NCI-H446 (cell line): ENCODE results near the gene TARDBP.
"Not testable (repeated sequence)": the region's sequence is repeated elsewhere in the genome, so short reads cannot be mapped to it uniquely, and the experiment has no call there.

ENCODE experiments used
- DNase-seq, 2 experiments: peaks; one replicate each; lab custom pipeline; 2025; lab: John Stamatoyannopoulos, UW

TARDBP gene

DNA sequence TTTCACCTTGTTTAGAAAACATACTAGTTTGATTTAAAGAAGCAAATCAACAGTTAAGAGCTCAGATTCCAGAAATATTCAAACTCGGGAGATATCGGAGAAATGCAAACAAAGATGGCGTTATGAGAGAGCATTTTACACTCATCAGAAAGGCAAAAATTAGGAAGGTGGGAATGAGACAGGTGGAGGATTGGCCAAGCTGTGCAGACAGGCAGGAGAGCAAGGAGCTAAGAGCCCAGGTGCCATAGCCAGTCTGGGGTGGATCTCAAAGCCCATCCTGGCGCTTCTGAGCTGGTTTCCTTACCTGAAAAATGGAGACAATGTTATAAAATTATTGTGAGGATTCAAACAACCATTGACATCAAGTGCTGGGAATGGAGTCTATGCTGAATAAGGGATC is 19.6 kb upstream of the TARDBP start:
- no peak for DNase-seq

DNA sequence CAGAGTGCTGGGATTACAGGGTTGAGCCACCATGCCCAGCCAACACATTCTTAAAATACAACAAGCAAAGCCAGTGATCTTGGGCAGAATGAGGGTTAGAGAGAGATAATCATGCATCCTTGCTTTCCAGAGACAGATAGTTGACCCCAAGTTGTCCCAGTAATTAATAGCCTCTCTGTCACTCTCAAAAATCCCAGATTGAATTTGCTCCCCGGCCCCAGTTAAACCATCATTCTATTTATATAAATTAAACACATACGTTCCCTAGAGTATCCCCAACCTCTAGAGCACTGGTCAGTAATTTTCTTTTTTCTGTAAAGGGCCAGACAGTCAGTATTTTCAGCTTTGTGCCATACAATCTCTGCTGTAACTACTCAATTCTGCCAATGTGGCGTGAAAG is 16.4 kb upstream of the TARDBP start:
- DNase-seq, result no peak

DNA sequence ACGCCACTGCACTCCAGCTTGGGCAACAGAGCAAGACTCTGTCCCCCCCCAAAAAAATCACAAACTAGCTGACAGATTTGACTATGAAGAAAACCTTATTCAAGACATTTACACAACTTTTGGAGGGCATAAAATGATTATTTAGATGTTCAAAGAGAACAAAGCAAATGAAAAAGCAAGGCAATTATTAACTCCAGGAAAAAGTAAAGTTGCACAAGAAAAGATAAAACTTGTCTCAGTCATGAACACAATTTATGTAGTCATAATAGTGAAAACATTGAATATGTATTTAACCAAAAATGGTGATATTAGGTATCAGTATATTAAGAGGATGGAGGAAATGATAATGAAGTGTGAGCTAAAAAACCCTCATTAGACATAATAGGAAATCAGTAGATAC is 11.9 kb upstream of the TARDBP start:
- DNase-seq, result no peak

DNA sequence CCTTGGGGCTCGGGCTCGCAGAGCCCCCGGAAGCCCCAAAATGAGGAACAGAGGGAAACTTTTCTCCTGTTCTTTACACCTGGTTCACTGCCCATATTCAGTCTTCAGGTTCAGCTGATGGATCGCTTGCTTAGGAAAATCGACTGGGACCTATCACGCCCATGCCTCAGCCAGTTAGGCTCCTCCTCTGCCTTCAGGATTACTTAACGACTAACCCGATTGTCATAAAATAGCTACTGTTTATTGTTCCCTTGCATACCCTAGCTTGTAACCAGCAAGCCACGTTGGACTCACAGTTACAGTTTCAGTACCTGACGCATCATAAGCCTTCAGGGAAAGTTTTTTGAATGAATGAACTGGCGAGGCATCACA is 692 bp downstream of the TARDBP start:
- DNase-seq, result no peak

DNA sequence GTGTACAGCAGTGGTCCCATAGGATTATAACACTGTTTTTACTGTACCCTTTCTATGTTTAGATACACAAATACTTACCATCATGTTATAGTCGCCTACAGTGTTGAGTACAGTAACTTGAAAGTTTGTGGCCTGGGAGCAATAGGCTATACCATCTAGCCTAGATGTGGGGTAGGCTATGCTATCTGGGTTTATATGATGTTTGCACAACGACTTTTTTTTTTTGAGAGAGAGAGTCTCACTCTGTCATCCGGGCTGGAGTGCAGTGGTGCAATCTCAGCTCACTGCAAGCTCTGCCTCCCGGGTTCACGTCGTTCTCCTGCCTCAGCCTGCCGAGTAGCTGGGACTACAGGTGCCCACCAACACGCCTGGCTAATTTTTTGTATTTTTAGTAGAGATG is 6.9 kb downstream of the TARDBP start:
- not testable (repeated sequence) for DNase-seq

DNA sequence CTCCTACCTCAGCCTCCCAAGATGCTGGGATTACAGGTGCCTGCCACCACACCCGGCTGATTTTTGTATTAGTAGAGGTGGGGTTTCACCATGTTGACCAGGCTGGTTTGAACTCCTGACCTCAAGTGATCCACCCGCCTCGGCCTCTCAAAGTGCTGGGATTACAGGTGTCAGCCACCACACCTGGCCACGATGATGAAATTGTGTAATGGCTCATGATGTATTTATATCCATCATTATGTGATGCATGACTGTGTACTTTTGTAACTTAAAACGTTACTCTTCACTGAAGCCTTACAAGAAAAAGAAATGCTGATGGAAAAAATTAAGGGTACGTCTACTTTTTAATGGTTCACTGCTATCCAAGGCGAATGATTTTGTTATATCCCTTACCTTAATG is 7.5 kb downstream of the TARDBP start:
- no peak for DNase-seq

DNA sequence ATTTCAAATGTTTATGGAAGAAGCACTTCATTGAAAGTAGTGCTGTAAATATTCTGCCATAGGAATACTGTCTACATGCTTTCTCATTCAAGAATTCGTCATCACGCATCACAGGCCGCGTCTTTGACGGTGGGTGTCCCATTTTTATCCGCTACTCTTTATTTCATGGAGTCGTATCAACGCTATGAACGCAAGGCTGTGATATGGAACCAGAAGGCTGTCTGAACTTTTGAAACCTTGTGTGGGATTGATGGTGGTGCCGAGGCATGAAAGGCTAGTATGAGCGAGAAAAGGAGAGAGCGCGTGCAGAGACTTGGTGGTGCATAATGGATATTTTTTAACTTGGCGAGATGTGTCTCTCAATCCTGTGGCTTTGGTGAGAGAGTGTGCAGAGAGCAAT is 10.7 kb downstream of the TARDBP start:
- no peak for DNase-seq

DNA sequence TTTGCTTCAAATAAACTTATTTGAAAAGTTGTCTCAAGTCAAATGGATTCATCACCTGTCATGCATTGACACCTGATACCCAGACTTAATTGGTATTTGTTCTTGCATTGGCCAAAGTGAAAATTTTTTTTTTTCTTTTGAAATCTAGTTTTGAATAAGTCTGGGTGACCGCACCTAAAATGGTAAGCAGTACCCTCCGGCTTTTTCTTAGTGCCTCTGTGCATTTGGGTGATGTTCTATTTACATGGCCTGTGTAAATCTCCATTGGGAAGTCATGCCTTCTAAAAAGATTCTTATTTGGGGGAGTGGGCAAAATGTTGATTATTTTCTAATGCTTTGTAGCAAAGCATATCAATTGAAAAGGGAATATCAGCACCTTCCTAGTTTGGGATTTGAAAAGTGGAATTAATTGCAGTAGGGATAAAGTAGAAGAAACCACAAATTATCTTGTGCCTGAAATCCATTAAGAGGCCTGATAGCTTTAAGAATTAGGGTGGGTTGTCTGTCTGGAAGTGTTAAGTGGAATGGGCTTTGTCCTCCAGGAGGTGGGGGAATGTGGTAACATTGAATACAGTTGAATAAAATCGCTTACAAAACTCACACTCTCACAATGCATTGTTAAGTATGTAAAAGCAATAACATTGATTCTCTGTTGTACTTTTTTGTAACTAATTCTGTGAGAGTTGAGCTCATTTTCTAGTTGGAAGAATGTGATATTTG is 11.9 kb downstream of the TARDBP start:
- no peak for DNase-seq

DNA sequence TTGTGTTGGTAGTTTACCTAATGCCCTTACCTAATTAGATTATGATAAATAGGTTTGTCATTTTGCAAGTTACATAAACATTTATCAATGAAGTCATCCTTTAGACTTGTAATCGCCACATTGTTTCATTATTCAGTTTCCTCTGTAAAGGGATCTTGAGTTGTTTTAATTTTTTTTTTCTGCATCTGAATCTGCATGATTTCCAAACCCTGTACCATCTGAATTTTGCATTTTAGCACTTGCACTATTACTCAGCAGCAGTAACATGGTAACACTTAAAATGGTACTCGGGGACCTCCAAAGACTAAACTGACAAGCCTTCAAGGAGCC is 12.4 kb downstream of the TARDBP start:
- no peak for DNase-seq

DNA sequence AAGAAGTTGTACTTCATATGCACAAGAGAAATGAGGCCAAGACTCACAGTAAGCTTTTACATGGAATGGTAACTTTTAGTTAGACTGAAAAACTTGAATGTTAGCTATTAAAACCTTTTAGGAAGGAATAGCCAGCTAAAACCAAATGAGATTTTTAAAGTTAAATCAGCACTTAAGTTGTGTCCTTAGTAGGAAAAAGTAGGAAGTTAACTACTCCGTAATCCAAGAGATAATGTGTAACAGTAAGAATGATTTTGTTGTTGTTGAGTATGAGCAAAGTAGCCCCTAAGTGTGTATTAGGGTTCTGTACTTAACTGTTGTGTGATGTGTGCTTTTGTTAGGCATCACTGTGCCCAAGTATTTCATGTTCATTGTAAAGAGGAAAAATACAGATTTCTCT is 13.2 kb downstream of the TARDBP start:
- no peak for DNase-seq

DNA sequence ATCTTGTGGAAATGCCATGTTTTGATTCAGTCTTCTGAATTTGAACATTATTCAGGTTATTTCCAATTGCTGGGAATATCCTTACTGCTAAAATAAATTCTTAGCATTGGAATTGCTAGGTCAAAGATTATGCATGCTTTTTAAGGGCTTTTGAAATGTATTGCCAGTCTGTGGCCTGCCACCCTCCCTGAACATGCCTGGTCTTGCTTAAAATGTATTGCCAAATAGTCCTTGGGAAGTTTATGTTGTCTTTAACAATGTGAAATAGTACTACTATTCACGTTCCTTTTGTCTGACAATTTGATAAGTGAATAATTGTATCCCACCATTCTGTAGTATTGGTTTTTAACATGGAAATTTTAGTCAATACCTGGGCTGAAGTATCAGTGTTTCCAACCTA is 13.6 kb downstream of the TARDBP start:
- DNase-seq, result no peak

DNA sequence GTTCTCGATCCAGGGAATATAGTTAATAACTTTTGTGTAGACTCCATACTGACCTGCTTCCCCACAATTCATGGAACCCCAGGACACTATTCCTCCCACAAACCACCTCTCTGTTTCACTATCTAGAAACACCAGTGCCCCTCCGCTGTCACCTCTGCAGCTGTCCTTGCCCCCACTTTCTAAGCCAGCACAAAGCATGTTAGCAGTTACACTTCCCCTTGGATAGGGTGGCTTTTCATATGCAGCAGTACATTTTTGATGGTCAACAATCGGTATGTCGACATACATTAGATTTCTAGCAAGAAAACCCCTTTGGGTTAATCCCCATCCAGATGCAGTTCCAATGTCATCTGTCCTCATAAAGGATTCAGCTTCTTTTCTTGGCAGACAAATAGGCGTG is 14.4 kb downstream of the TARDBP start:
- DNase-seq, result no peak

DNA sequence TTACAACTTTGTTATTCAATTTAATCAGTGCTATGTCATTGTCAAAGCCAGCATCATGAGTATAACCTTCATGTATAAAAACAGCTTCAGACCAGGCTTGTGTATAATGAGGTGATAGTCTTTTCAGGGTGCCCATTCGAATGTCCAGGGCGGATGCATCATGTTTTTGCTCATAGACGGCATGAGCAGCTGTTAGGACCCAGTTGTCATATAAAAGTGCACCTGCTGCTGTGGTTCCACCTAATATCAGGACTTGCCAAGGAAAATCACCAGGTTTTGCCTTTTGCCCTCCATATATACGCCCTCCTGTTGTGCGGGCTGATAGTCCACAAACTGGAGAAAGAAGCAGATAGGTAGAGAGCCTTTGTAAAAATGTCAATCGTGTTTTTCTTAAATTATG is 14.9 kb downstream of the TARDBP start:
- DNase-seq, result no peak

DNA sequence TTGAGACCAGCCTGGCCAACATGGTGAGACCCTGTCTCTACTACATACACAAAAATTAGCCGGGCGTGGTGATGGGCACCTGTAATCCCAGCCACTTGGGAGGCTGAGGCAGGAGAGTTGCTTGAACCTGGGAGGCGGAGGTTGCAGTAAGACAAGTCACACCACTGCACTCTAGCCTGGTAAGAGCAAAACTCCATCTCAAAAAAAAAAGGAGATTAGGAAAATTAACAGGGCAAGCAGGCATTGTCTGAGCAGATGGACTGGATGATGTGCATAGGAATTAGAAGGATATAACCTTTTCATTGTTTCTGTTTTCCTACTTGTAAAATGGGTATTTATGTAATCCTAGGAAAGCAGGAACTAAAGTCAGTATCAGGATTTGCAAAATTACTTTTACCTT is 15.6 kb downstream of the TARDBP start:
- DNase-seq, result no peak

DNA sequence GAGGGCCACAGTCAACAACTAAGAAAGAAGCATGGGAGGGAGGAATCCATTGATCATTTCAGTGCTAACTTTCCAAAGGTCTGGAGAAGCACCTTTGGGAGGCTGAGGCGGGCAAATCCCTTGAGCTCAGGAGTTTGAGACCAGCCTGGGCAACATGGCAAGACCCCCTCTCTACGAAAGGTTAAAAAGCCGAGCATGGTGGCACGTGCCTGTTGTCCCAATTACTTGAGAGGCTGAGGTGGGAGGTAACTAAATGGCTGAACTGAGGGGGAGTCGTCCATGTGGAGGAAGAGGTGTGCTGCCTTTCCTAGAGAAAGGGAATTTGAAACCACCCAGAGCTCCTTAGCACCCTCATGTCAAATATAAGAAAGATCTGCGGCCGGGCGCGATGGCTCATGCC is 18.4 kb downstream of the TARDBP start:
- no peak for DNase-seq

DNA sequence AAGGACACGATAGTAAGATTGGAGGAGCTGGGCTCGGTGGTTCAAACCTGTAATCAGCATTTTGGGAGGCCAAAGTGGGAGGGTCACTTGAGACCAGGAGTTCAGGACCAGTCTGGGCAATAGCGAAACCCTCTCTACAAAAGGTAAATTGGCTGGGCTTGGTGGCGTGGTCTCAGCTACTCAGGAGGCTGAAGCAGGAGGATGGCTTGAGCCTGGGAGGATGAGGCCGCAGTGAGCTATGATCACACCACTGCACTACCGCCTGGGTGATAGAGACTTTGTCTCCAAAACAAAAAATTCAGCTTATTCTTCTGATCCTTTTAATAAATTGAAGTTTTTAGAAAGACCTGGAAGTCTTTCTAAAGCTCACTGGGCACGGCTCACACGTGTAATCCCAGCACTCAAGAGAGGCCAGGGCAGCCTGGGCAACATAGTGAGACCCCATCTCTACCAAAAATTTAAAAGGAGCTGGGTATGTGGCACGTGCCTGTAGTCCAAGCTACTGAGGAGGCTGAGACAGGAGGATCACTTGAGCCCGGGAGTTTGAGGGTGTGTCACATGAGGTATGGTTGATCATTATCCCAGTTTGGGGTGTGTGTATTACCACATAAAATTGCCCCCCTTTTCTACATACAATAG is 19.3 kb downstream of the TARDBP start:
- no peak for DNase-seq

DNA sequence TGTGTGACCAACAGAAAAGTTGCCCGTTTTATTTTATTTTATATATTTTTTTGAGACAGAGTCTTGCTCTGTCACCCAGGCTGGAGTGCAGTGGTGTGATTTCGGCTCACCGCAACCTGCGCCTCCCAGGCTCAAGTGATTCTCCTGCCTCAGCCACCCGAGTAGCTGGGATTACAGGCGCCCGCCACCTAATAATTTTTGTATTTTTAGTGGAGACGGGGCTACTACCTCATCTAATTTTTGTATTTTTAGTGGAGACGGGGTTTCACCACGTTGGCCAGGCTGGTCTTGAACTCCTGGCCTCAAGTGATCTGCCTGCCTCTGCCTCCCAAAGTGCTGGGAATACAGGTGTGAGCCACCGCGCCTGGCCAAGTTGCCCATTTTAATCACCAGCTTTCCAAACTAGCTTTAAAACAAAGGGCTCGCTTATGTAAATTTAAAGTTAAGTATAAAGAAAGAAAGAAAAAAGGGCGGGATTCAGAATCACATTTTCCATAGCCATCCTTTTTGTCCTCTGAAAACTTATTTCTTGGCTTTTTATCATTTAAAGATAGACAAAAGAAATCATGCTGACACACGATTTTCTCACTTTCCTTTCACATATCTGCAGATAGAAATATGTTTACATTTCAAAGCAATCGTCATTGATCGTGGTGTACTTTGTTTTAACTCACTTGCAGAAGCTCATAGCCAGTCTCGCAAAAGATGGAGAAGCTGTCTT is 24.7 kb downstream of the TARDBP start:
- DNase-seq, result not testable (repeated sequence)

DNA sequence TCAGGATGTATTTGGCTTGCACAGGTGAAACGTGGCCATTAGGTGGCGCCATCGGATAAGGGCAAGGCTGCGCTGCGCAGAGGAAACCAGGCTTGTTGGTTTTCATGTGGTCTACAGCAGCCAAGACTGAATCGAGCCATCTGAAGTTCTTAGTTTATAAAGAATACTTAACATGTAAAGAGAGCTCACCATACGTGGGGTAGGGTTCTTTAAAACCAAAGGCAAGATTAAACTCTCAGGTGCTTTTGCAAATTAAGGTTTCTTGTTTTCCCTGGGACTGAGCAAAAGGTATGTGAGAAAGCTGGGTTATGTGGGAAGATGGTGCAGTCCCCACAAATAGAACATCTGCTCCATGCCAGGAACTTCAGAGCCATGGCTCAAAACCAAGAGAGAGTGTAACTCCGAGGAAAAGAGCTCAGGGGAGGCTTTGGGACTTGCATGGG is 25.3 kb downstream of the TARDBP start:
- peak; percentile 89 to 94 for DNase-seq

DNA sequence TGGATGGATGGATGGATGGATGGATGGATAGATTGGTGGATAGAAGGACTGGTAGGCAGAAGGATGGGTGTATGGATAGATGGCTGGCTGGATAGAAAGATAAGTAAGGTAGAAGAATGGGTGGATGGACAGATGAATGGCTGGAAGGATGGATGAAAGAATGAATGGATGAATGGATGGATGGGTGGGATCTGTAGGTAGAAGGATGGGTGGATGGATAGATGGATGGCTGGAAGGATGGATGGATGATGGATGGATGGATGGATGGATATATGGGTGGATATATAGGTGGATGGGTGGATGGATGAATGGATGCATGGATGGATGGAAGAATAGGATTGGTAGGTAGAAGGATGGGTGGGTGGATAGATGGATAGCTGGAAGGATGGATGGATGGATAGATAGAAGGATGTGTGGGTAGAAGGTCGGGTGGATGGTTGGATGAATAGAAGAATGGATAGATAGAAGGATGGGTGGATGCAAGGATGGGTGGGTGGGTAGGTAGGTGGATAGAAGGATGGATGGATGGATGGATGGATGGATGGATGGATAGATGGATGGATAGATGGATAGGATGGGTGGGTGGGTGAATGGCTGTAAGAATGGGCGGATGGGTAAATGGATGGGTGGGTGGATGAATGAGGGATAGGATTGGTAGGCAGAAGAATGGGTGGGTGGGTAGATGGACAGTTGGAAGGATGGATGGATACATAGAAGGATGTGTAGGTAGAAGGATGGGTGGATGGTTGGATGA is 27.1 kb downstream of the TARDBP start:
- no peak for DNase-seq

DNA sequence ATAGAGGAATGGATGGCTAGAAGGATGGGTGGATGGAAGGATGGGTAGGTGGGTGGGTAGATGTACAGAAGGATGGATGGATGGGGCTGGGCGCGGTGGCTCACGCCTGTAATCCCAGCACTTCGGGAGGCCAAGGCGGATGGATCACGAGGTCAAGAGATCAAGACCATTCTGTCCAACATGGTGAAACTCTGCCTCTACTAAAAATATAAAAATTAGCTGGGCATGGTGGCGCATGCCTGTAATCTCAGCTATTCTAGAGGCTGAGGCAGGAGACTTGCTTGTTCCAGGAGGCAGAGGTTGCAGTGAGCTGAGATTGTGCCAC is 27.6 kb downstream of the TARDBP start:
- DNase-seq, result not testable (repeated sequence)

DNA sequence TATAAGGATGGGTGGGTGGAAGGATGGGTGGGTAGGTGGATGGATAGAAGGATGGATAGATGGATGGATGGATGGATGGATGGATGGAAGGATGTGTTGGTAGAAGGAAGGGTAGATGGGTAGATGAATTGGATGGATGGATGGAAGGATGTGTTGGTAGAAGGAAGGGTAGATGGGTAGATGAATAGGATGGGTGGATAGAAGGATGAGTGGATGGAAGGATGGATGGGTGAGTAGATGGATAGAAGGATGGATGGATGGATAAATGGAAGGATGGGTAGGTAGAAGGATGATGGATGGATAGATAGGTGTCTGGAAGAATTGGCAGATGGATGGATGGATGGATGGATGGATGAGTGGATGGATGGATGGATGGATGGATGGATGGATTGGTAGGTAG is 28.6 kb downstream of the TARDBP start:
- no peak for DNase-seq

DNA sequence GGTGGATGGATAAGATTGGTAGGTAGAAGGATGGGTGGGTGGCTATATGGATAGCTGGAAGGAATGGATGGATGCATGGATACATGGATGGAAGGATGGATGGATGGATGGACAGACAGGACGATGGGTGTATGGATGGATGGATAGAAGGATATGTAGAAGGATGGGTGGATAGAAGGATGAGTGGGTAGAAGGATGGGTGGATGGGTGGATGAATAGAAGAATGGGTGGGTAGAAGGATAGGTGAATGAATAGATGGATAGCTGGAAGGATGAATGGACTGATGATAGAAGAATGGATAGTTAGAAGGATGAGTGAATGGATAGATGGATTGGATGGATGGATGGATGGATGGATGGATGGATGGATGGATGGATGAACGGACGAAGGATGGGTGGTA is 29.6 kb downstream of the TARDBP start:
- no peak for DNase-seq
